GM20431 (cell line): ENCODE results near the gene EFNB3.

Source experiments
- in situ Hi-C: fragments of 300-500 bp; cut with MseI, MboI; formaldehyde crosslinking; loops from one replicate; pipeline ENCODE4 v1.15.0; 2020; ENCODE audit warnings: low sequenced_read_pairs; ENCODE audit not compliant: unreplicated experiment

EFNB3 gene

GRCh38 chr17:7697828-7698588 lies 7.0 kb upstream of the EFNB3 start:
- in situ Hi-C loops = no loop called here

- in situ Hi-C loops = no loop called here
These were observed 4.5 kb upstream of the EFNB3 start for GRCh38 chr17:7700510-7700909.

- in situ Hi-C loops = no loop called here
These were observed 3.3 kb upstream of the EFNB3 start for GRCh38 chr17:7701681-7702080.

GRCh38 chr17:7702776-7703175 lies 2.2 kb upstream of the EFNB3 start:
- in situ Hi-C loops = no loop called here

GRCh38 chr17:7703584-7704479 lies 1.2 kb upstream of the EFNB3 start:
- in situ Hi-C loops = no loop called here

GRCh38 chr17:7705269-7706255 lies 560 bp downstream of the EFNB3 start:
- in situ Hi-C loops = no loop called here

- in situ Hi-C loops = no loop called here
These were observed 1.8 kb downstream of the EFNB3 start for GRCh38 chr17:7706631-7707354.

GRCh38 chr17:7707446-7707845 lies 2.4 kb downstream of the EFNB3 start:
- in situ Hi-C loops = no loop called here

GRCh38 chr17:7707858-7708750 lies 3.1 kb downstream of the EFNB3 start:
- in situ Hi-C loops = no loop called here

- in situ Hi-C loops = no loop called here
These were observed 4.0 kb downstream of the EFNB3 start for GRCh38 chr17:7709031-7709430.

- in situ Hi-C loops = no loop called here
These were observed 5.3 kb downstream of the EFNB3 start for GRCh38 chr17:7710301-7710700.

GRCh38 chr17:7711051-7711755 lies 6.2 kb downstream of the EFNB3 start:
- in situ Hi-C loops = no loop called here

GRCh38 chr17:7712111-7712771 lies 7.2 kb downstream of the EFNB3 start:
- in situ Hi-C loops = no loop called here

GRCh38 chr17:7713782-7714181 lies 8.8 kb downstream of the EFNB3 start:
- in situ Hi-C loops = no loop called here

GRCh38 chr17:7714721-7715594 lies 10.0 kb downstream of the EFNB3 start:
- in situ Hi-C loops = no loop called here
